Endothelial cell of umbilical vein (primary cell): Measurements from ENCODE around the gene PPP1R1B. TPM values are rescaled to one million over a fixed set of nuclear protein-coding genes. Genes with fewer than 3 reads are reported as not detected.

ENCODE experiments used
- BruUV-seq: library from RNA; stranded (reverse); fragments of 400-500 nt; replicated peaks from 2 replicates; lab custom pipeline; 2021; lab: Mats Ljungman, UMichigan
- CTCF ChIA-PET: fragments of 300-600, 350-600 bp; sonication (Branson Sonifier 250); formaldehyde crosslinking; loops from one replicate; lab custom pipeline; 2021; ENCODE audit warnings: antibody characterized with exemption, inconsistent platforms; lab: Charles Lee
- POLR2A ChIA-PET: fragments of 300-600, 350-600 bp; sonication (Branson Sonifier 250); formaldehyde crosslinking; loops from one replicate; lab custom pipeline; 2021; ENCODE audit warnings: antibody characterized with exemption, inconsistent platforms; lab: Charles Lee
- DNase-seq: peaks from one replicate; pipeline ENCODE4 v3.0.0-alpha.2; 2011; ENCODE audit warnings: low read depth, low spot score
- FAIRE-seq: peaks from 2 replicates; lab custom pipeline; 2011; peaks lifted over from hg19 to GRCh38; lab: Jason Lieb, UNC
- H2AFZ ChIP-seq: 2 replicates; pipeline ENCODE4 v1.6.0; 2012; ENCODE audit warnings: low read depth, low read length, control low read depth, inconsistent platforms
- H3K27ac ChIP-seq: 2 replicates; pipeline ENCODE4 v1.5.1; 2011; ENCODE audit warnings: low read depth, mild to moderate bottlenecking, control low read depth, low read length, moderate library complexity; ENCODE audit not compliant: insufficient read depth
- H3K27me3 ChIP-seq, 2 experiments: 2 replicates each; pipeline versions ENCODE4 v1.6.0 to v1.6.1; 2011; ENCODE audit warnings: low read length in 2 of 2, mixed read lengths in 1 of 2; ENCODE audit not compliant: control insufficient read depth in 2 of 2, insufficient read depth in 2 of 2
- H3K36me3 ChIP-seq, 2 experiments: 2 replicates in 1 of 2; 3 replicates in 1 of 2; pipeline ENCODE4 v1.5.1; 2011; ENCODE audit warnings: low read length in 2 of 2, mild to moderate bottlenecking in 1 of 2, moderate library complexity in 1 of 2; ENCODE audit not compliant: control insufficient read depth in 2 of 2, insufficient read depth in 2 of 2; ENCODE audit errors: extremely low read depth in 1 of 2
- H3K4me1 ChIP-seq: 3 replicates; pipeline ENCODE4 v1.5.1; 2011; ENCODE audit warnings: mild to moderate bottlenecking, low read length; ENCODE audit not compliant: control insufficient read depth, insufficient read depth; ENCODE audit errors: extremely low read depth
- H3K4me2 ChIP-seq: 2 replicates; pipeline ENCODE4 v1.6.1; 2011; ENCODE audit warnings: low read length, control low read depth, mixed read lengths; ENCODE audit not compliant: insufficient read depth
- H3K4me3 ChIP-seq, 3 experiments: fragments of 200-600 bp in 1 of 3; sonication (generic), shearing (Covaris generic) in 1 of 3; replicated peaks in 1 of 3; 2 replicates each; pipeline ENCODE4 v1.5.1; 2011 to 2016; ENCODE audit warnings: control low read depth in 3 of 3, low read length in 3 of 3, mild to moderate bottlenecking in 2 of 3, inconsistent platforms in 1 of 3, low read depth in 1 of 3, moderate library complexity in 1 of 3; ENCODE audit not compliant: insufficient read depth in 1 of 3
- H3K79me2 ChIP-seq: 2 replicates; pipeline ENCODE4 v1.6.0; 2012; ENCODE audit warnings: low read length, inconsistent platforms; ENCODE audit not compliant: control insufficient read depth, insufficient read depth
- H3K9ac ChIP-seq: replicated peaks from 2 replicates; pipeline ENCODE3; 2011; ENCODE audit warnings: low read length, control low read depth; ENCODE audit not compliant: insufficient read depth; ENCODE audit errors: extremely low read depth
- H3K9me1 ChIP-seq: replicated peaks from 3 replicates; pipeline ENCODE4 v1.6.0; 2011; ENCODE audit warnings: mild to moderate bottlenecking, low read length; ENCODE audit not compliant: control insufficient read depth, insufficient read depth; ENCODE audit errors: extremely low read depth
- H3K9me3 ChIP-seq: replicated peaks from 2 replicates; pipeline ENCODE4 v1.5.1; 2012; ENCODE audit warnings: low read length, inconsistent platforms; ENCODE audit not compliant: control insufficient read depth, insufficient read depth
- H4K20me1 ChIP-seq: replicated peaks from 2 replicates; pipeline ENCODE3; 2011; ENCODE audit warnings: mild to moderate bottlenecking, low read length; ENCODE audit not compliant: control insufficient read depth, insufficient read depth; ENCODE audit errors: extremely low read depth
- EZH2 ChIP-seq: IDR thresholded peaks from 2 replicates; pipeline ENCODE4 v1.6.1; 2012; ENCODE audit warnings: borderline replicate concordance, low read depth, mild to moderate bottlenecking, moderate library complexity, low read length, inconsistent platforms; ENCODE audit not compliant: severe bottlenecking
- FOS ChIP-seq: IDR thresholded peaks from 2 replicates; pipeline ENCODE4 v1.6.1; 2011; ENCODE audit warnings: mild to moderate bottlenecking, low read length, moderate library complexity, borderline replicate concordance; ENCODE audit not compliant: insufficient read depth
- GATA2 ChIP-seq: IDR thresholded peaks from 2 replicates; pipeline ENCODE4 v1.7.0; 2011; ENCODE audit warnings: low read depth, mild to moderate bottlenecking, moderate library complexity, mixed read lengths, low read length; ENCODE audit not compliant: insufficient read length, insufficient read depth
- JUN ChIP-seq: IDR thresholded peaks from 2 replicates; pipeline ENCODE4 v1.6.1; 2011; ENCODE audit warnings: borderline replicate concordance, low read depth; ENCODE audit not compliant: insufficient read length, insufficient read depth
- MYC ChIP-seq: IDR thresholded peaks from one replicate; pipeline ENCODE4 v1.6.1; 2011; ENCODE audit warnings: mild to moderate bottlenecking, low read depth, low read length
- POLR2A ChIP-seq: IDR thresholded peaks from 2 replicates; pipeline ENCODE4 v1.6.1; 2012; ENCODE audit warnings: low read depth, mild to moderate bottlenecking, control low read depth, low read length
- POLR2AphosphoS5 ChIP-seq: IDR thresholded peaks from 2 replicates; pipeline ENCODE4 v1.6.1; 2012; ENCODE audit warnings: low read depth, mild to moderate bottlenecking, control low read depth, low read length, moderate library complexity; ENCODE audit not compliant: insufficient read depth
- dilution Hi-C: fragments of 300-500 bp; cut with MboI; formaldehyde crosslinking; loops from one replicate; pipeline ENCODE4 v1.15.0; 2019; ENCODE audit warnings: low sequenced_read_pairs; ENCODE audit not compliant: extremely low pct_ligation_motif_present
- intact Hi-C: fragments of 100-400 bp; cut with micrococcal nuclease; formaldehyde crosslinking; loops from one replicate; pipeline ENCODE4 v1.10.0; 2022
- polyA plus RNA-seq, 4 experiments: library from polyadenylated mRNA; depleted of rRNA in 3 of 4; stranded (reverse) in 3 of 4; unstranded in 1 of 4; fragments of >200 nt; gene quantifications; 2 replicates each; pipeline versions ENCODE4 v1.2.1 to v1.2.3, GENCODE V29; 2011 to 2012; ENCODE audit warnings: missing spikeins in 1 of 4
- total RNA-seq: library from RNA; stranded (reverse); gene quantifications from 2 replicates; pipeline ENCODE4 v1.2.3, GENCODE V29; 2021
- TF ChIP-seq, protein P1 (sequence below), 2 donors: IDR thresholded peaks; 1 replicate in 1 of 2; 2 replicates in 1 of 2; pipeline ENCODE4 v1.5.1; 2011; ENCODE audit warnings: low read length in 2 of 2, mild to moderate bottlenecking in 2 of 2, moderate library complexity in 2 of 2, control low read depth in 1 of 2, inconsistent platforms in 1 of 2, low read depth in 1 of 2; ENCODE audit not compliant: insufficient read depth in 1 of 2; ENCODE audit errors: extremely low read depth in 1 of 2

Gene PPP1R1B
- total and polyA plus RNA-seq, 2 donors (not counting 3 experiments of a cell fraction or from before 2014, with no cell fraction given), result not detected

DNA sequence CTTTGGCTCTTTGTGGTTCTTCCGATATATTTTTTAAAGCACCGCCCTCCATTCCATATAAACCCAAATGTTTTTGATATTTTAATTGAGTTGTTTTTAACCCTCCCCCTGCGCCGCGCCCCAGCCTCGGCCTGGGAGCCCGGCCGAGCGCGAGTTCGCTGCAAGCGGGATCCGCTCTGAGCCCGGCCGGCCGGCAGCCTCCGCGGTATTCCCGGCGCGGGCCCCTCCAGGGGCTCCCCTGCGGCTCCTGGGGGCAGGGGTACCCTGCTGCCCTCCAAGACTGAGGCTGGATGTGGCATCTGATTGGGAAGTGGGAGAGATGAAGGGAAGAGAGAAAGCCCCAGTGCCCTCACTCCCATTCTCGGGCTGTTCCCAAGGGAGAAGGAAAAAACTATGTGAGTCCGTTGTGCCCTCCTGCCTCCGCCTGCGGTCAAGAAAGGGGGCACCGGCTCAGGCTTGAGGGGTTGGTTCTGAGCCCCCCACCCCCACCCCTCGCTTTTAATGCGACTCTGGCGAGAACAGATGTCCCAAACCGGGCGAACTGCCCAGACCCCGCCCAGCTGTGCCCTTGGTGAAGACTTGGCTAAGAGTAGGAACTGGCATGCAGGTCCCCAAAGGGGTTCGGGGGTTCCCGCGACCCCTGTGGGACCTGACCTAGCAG is 27.6 kb upstream of the PPP1R1B start:
- intact Hi-C loops, result no loop called here
- H3K4me1 ChIP-seq, result no peaks in the 10 kb centered on the region
- no peak overlapping the region for H3K27ac ChIP-seq
- no peaks in the 10 kb centered on the region for H3K9me1 ChIP-seq
- dilution Hi-C loops, result no loop called here
- no peaks in the 10 kb centered on the region for H3K9me3 ChIP-seq
- CTCF ChIA-PET, result interaction anchor here (1.0 to 1.7 kb wide), 3 partner anchors 23 kb away, joined by 3 to 8 read pairs (median 5); no protein-coding TSS in a partner anchor
- no peak overlapping the region for H3K4me2 ChIP-seq
- peaks cover 91 to 93% of the 10 kb centered on the region in 2 experiments for H3K27me3 ChIP-seq
- no peak overlapping the region for H3K9ac ChIP-seq
- H3K36me3 ChIP-seq, result no peaks in the 10 kb centered on the region
- H3K4me3 ChIP-seq, result no peak overlapping the region
- no peak overlapping the region for H2AFZ ChIP-seq
- DNase-seq (no peak), FAIRE-seq (no peak)
- H3K79me2 ChIP-seq, result no peaks in the 10 kb centered on the region
- POLR2A ChIA-PET, result no interaction called here
- no peaks in the 10 kb centered on the region for H4K20me1 ChIP-seq
- TF ChIP-seq JUN (no peak), GATA2 (no peak), POLR2A (no peak), MYC (no peak), EZH2 (peak; percentile 94), FOS (no peak), POLR2AphosphoS5 (no peak)
- TF ChIP-seq, protein P1, sequence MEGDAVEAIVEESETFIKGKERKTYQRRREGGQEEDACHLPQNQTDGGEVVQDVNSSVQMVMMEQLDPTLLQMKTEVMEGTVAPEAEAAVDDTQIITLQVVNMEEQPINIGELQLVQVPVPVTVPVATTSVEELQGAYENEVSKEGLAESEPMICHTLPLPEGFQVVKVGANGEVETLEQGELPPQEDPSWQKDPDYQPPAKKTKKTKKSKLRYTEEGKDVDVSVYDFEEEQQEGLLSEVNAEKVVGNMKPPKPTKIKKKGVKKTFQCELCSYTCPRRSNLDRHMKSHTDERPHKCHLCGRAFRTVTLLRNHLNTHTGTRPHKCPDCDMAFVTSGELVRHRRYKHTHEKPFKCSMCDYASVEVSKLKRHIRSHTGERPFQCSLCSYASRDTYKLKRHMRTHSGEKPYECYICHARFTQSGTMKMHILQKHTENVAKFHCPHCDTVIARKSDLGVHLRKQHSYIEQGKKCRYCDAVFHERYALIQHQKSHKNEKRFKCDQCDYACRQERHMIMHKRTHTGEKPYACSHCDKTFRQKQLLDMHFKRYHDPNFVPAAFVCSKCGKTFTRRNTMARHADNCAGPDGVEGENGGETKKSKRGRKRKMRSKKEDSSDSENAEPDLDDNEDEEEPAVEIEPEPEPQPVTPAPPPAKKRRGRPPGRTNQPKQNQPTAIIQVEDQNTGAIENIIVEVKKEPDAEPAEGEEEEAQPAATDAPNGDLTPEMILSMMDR (IDR thresholded peaks at IDR 0.05; ENCODE audit: extremely low read depth in 1 of 2, insufficient read depth in 1 of 2, low read depth in 1 of 2, low read length in 2 of 2), result no peak
- BruUV-seq, result no TSS peak
